Measurements from ENCODE around the gene DAP.

Gene DAP

DNA sequence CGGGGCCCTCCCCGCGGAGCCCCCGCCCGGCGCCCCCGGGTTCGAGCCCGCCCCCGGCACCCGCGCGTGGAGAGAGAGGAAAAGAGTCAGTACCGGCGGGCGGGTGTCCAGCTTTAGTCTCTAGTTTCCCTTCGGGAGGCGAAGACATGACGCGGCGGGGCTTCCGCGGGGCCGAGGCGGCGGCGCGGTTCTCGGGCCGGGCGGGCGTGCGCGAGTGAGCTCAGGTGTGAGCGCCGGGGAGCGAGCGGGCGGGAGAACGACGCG is 181 bp downstream of the DAP start:
- DNase-seq (ENCODE audit: insufficient read length, low spot score) (no peak), FAIRE-seq (no peak)
- TF ChIP-seq, protein P1, sequence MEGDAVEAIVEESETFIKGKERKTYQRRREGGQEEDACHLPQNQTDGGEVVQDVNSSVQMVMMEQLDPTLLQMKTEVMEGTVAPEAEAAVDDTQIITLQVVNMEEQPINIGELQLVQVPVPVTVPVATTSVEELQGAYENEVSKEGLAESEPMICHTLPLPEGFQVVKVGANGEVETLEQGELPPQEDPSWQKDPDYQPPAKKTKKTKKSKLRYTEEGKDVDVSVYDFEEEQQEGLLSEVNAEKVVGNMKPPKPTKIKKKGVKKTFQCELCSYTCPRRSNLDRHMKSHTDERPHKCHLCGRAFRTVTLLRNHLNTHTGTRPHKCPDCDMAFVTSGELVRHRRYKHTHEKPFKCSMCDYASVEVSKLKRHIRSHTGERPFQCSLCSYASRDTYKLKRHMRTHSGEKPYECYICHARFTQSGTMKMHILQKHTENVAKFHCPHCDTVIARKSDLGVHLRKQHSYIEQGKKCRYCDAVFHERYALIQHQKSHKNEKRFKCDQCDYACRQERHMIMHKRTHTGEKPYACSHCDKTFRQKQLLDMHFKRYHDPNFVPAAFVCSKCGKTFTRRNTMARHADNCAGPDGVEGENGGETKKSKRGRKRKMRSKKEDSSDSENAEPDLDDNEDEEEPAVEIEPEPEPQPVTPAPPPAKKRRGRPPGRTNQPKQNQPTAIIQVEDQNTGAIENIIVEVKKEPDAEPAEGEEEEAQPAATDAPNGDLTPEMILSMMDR (IDR thresholded peaks at IDR 0.05; ENCODE audit: insufficient read depth, missing control alignments): no peak

DNA sequence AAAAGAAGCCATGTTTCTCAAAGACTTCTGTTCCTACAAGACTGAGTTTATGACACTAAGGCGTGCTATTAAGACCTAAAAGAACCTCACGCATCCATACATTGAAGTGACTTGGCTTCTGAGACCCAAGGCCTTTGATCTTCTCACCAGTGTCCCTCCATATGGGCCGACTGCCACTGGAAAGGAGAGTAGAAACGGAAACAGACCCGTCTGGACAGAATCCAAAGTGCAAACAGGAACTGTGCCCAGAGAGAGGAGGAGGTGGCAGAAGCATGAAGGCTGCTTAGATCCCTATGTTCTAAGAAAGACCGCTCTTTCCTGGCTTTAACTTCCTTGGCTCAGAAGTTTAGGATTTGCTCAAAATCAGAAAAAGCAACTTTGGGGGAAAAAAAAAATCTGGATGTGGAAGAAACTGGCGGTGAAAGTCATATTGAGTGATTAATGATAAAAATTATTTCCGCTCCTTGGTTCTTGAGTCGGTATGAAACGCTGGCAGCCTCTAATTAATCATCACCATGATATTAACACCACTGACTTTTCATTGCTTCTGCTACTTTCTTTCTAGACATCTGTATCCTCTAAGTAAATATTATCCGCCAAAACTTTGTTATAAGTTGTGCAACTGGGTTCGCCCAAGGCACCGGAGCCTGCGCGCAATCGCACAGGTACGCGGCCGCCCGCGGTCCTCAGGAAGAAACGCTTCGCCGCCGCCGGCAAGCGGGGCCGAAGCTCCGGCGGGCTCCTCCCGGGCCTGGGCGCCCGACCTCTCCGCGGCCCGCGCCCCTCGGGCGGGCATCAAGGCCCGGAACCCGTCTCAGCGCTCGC is 726 bp downstream of the DAP start:
- TF ChIP-seq, protein P1 (IDR thresholded peaks at IDR 0.05; ENCODE audit: insufficient read depth, missing control alignments): no peak
- DNase-seq (ENCODE audit: insufficient read length, low spot score) (no peak), FAIRE-seq (no peak)

DNA sequence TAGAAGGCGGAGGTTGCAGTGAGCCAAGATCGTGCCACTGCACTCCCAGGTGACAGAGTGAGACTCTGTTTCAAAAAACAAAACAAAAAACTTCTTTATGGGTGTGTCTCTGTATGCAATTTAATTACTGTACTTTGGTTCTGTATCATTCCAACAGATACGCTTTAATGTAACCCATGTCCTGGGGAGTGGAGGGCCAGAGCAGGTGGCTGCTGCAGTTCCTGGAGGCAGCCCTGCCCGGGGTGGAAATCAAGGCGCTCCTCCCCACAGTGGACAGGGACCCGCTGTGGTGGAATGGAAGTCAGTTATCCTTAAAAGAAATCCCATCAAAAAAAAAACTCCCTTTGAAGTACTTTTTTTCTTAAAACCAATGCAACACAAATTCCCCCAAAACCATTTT is 1.9 kb downstream of the DAP start:
- FAIRE-seq: no peak
- DNase-seq (ENCODE audit: insufficient read length, low spot score): no peak
- TF ChIP-seq, protein P1 (IDR thresholded peaks at IDR 0.05; ENCODE audit: insufficient read depth, missing control alignments): no peak

DNA sequence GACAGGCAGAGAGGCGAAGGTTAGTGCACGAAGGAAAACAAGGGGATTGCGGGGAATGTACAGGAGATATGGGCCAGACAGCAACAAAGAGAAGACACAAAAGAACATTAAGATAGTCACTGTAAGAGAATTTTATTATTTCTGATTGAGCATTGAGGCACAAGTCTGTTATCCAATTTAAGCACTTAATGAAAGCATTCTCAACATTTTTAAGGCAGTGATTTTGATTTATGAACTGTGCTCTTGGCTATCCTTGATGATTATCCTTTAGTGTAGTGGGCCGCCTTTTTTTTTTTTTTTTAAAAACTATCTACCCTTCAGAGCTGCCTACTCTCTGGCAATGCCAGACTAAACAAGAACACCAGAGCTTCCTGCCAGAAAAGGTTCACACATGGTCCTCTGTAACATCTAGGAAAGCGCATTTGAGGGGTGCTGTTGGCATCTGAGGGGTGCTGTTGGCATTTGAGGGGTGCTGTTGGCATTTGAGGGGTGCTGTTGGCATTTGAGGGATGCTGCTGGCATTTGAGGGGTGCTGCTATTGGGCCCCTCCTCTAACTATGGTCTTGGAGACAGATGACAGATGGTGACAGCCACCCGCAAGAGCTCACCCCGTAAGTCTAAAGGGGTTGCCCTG is 3.0 kb downstream of the DAP start:
- TF ChIP-seq, protein P1 (IDR thresholded peaks at IDR 0.05; ENCODE audit: insufficient read depth, missing control alignments): no peak
- DNase-seq (ENCODE audit: insufficient read length, low spot score): no peak
- no peak for FAIRE-seq

DNA sequence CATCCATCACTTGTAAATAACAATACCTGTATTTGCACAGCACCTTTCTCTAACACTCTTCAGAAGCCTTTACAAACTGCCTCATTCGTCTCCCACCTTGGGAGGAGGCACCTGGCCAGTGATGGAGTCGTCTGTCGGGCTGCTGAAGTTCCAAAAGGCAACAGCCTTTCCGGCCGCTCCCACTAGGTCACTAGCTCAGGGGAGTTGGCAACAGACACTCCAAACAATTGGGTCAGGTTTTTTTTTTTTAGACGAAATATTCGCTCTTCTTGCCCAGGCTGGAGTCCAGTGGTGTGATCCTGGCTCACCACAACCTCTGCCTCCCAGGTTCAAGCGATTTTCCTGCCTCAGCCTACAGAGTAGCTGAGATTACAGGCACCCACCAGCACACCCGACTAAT is 4.0 kb downstream of the DAP start:
- FAIRE-seq (no peak), DNase-seq (ENCODE audit: insufficient read length, low spot score) (no peak)
- TF ChIP-seq, protein P1 (IDR thresholded peaks at IDR 0.05; ENCODE audit: insufficient read depth, missing control alignments): no peak

DNA sequence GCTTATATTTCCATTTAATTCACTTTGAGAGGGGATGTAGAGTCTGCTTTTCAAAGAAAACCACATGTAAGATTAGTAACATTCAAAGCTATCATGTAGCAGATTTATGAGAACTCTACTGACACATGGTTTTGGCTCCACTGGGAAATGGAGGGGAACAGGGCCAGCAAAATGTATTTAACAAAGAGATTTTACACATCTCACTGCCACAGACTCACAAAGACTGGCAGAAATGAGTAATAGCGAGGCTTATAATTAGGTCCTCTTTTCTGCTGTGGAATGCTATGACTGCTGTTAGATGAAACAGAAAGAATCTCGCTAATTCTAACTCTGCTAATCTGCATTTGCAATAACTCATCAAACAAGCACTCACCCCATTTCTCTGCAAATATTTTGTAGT is 4.5 kb downstream of the DAP start:
- TF ChIP-seq, protein P1 (IDR thresholded peaks at IDR 0.05; ENCODE audit: insufficient read depth, missing control alignments): no peak
- FAIRE-seq: no peak
- DNase-seq (ENCODE audit: insufficient read length, low spot score): no peak

DNA sequence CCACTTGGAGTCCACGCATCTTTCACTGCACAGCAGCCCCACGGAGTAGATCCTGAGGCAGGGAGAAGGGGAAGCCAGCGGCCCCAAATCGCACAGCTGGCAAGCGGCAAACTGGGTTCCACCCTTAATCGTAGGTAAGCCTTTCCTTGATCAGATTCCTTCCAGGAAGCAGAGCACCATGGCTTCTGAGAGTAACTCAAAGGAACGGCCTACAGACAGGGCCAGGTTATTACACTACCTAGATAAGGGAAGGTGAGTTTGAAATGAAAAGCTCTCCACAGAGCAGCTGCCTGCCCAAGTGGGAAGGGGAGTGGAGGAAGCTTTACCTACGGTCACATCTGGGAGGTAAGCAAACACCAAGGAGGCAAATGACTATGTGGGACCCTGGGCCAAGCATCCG is 7.9 kb downstream of the DAP start:
- no peak for FAIRE-seq
- DNase-seq (ENCODE audit: insufficient read length, low spot score): no peak
- TF ChIP-seq, protein P1 (IDR thresholded peaks at IDR 0.05; ENCODE audit: insufficient read depth, missing control alignments): no peak

Measured in D721Med (cell line).